Loucy (cell line): ENCODE results near the gene SEMA4C.
A peak's percentile ranks its signal among the peaks of the same experiment; 100 is the strongest.

ENCODE experiments used
- H2AFZ ChIP-seq: fragments of 200-600 bp; sonication (generic); 2 replicates; pipeline ENCODE4 v1.6.0; 2016; ENCODE audit warnings: antibody characterized with exemption, mild to moderate bottlenecking, low read length, moderate library complexity
- H3F3A ChIP-seq: fragments of 200-600 bp; 2 replicates; pipeline ENCODE4 v1.6.0; 2016; ENCODE audit warnings: antibody characterized with exemption, low read depth, mild to moderate bottlenecking
- H3K27me3 ChIP-seq: fragments of 200-600 bp; sonication (generic); 2 replicates; pipeline ENCODE4 v1.6.1; 2014; ENCODE audit warnings: low read length, mild to moderate bottlenecking; ENCODE audit not compliant: insufficient read depth, poor library complexity, severe bottlenecking
- H3K36me3 ChIP-seq: fragments of 200-600 bp; sonication (generic); 2 replicates; pipeline ENCODE4 v1.6.1; 2016; ENCODE audit warnings: low read length; ENCODE audit not compliant: insufficient read depth
- H3K4me1 ChIP-seq: fragments of 200-600 bp; sonication (generic); 2 replicates; pipeline ENCODE4 v1.5.1; 2014; ENCODE audit warnings: low read length, mild to moderate bottlenecking; ENCODE audit not compliant: insufficient read depth, poor library complexity, severe bottlenecking
- H3K4me2 ChIP-seq: fragments of 200-600 bp; sonication (generic); 2 replicates; pipeline ENCODE4 v1.6.0; 2014; ENCODE audit warnings: antibody characterized with exemption, low read length, low read depth, mild to moderate bottlenecking; ENCODE audit not compliant: poor library complexity, severe bottlenecking
- H3K4me3 ChIP-seq: fragments of 200-600 bp; sonication (generic); 2 replicates; pipeline ENCODE4 v1.5.1; 2014; ENCODE audit warnings: low read length, mild to moderate bottlenecking, mixed read lengths; ENCODE audit not compliant: poor library complexity, severe bottlenecking
- H3K79me2 ChIP-seq: fragments of 200-600 bp; sonication (generic); 2 replicates; pipeline ENCODE4 v1.6.1; 2014; ENCODE audit warnings: low read length; ENCODE audit not compliant: insufficient read depth
- H3K9ac ChIP-seq: fragments of 200-600 bp; sonication (generic); 2 replicates; pipeline ENCODE4 v1.6.0; 2014; ENCODE audit warnings: mild to moderate bottlenecking, low read depth, low read length, moderate library complexity; ENCODE audit not compliant: poor library complexity, severe bottlenecking
- H3K9me2 ChIP-seq: fragments of 200-600 bp; sonication (generic); replicated peaks from 2 replicates; pipeline ENCODE4 v1.6.1; 2016; ENCODE audit warnings: low read depth, low read length, mixed read lengths
- H3K9me3 ChIP-seq: fragments of 200-600 bp; sonication (generic); 2 replicates; pipeline ENCODE4 v1.6.1; 2014; ENCODE audit warnings: mild to moderate bottlenecking, antibody characterized with exemption, low read length, low read depth; ENCODE audit not compliant: insufficient read depth
- H4K20me1 ChIP-seq: fragments of 200-600 bp; sonication (generic); 2 replicates; pipeline ENCODE4 v1.6.0; 2014; ENCODE audit warnings: antibody characterized with exemption, low read length, mild to moderate bottlenecking; ENCODE audit not compliant: insufficient read depth, poor library complexity, severe bottlenecking
- EZH2phosphoT487 ChIP-seq: fragments of 200-600 bp; IDR thresholded peaks from 2 replicates; pipeline ENCODE4 v1.6.1; 2018; ENCODE audit warnings: antibody characterized with exemption, mild to moderate bottlenecking, moderate library complexity, borderline replicate concordance
- TF ChIP-seq, protein P1 (sequence below): fragments of 200-600 bp; sonication (generic); conservative IDR thresholded peaks from 2 replicates; pipeline ENCODE4 v1.5.1; 2014; ENCODE audit warnings: mild to moderate bottlenecking, antibody characterized with exemption, low read length

SEMA4C gene

DNA sequence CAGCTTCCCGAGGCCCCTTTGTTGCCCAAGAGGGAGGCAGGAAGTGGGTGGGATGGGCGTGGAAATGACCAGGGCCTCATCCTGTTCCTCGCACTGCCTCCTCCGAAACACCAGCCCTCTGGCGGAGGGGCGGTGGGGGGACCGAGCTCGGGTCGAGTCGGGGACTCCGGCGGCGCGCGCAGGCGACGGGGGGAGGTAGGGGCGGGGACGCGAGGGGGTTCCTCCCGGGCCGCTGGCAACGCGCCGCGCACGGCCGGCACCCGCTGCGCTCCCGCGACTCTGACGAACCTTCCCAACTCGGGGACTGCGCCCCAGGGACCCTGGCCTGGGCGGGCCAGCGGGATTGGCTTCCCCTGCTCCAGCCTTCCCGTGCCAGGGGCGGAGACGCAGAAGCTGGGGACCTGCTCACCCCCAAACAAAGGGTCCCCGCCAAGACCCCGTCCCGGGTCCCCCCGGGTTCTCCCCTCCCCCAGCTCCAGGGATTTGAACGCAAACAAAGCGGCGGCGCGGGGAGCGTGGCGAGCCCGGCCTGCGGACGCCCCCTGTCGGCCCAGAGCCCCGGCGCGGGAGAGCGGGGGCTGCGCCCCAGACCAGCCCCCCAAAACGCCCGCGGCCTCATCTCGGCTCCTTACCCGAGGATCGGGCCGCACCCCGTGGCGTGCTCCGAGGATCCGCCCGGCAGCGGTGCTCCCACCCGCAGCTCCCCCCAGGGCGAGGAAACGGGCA lies 1.2 kb downstream of the SEMA4C start:
- H3K4me2 ChIP-seq = peak overlapping the region; percentile 93
- no peaks in the 10 kb centered on the region for H3K9me2 ChIP-seq
- H3K4me3 ChIP-seq = peak overlapping the region; percentile 99
- H3K79me2 ChIP-seq = peaks cover 52% of the 10 kb centered on the region
- peak overlapping the region; percentile 89 for H2AFZ ChIP-seq
- peak overlapping the region; percentile 100 for H3K9ac ChIP-seq
- peaks cover 20% of the 10 kb centered on the region; the same call in 1 of the 2 replicates for H3K36me3 ChIP-seq
- H3F3A ChIP-seq = peaks cover 4% of the 10 kb centered on the region; the same call in 1 of the 2 replicates
- peaks cover 40% of the 10 kb centered on the region for H4K20me1 ChIP-seq
- peaks cover 17% of the 10 kb centered on the region for H3K4me1 ChIP-seq
- H3K9me3 ChIP-seq = no peaks in the 10 kb centered on the region
- peaks cover 3% of the 10 kb centered on the region for H3K27me3 ChIP-seq
- no peak for TF ChIP-seq EZH2phosphoT487
- TF ChIP-seq, protein P1, sequence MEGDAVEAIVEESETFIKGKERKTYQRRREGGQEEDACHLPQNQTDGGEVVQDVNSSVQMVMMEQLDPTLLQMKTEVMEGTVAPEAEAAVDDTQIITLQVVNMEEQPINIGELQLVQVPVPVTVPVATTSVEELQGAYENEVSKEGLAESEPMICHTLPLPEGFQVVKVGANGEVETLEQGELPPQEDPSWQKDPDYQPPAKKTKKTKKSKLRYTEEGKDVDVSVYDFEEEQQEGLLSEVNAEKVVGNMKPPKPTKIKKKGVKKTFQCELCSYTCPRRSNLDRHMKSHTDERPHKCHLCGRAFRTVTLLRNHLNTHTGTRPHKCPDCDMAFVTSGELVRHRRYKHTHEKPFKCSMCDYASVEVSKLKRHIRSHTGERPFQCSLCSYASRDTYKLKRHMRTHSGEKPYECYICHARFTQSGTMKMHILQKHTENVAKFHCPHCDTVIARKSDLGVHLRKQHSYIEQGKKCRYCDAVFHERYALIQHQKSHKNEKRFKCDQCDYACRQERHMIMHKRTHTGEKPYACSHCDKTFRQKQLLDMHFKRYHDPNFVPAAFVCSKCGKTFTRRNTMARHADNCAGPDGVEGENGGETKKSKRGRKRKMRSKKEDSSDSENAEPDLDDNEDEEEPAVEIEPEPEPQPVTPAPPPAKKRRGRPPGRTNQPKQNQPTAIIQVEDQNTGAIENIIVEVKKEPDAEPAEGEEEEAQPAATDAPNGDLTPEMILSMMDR = peak; percentile 69

DNA sequence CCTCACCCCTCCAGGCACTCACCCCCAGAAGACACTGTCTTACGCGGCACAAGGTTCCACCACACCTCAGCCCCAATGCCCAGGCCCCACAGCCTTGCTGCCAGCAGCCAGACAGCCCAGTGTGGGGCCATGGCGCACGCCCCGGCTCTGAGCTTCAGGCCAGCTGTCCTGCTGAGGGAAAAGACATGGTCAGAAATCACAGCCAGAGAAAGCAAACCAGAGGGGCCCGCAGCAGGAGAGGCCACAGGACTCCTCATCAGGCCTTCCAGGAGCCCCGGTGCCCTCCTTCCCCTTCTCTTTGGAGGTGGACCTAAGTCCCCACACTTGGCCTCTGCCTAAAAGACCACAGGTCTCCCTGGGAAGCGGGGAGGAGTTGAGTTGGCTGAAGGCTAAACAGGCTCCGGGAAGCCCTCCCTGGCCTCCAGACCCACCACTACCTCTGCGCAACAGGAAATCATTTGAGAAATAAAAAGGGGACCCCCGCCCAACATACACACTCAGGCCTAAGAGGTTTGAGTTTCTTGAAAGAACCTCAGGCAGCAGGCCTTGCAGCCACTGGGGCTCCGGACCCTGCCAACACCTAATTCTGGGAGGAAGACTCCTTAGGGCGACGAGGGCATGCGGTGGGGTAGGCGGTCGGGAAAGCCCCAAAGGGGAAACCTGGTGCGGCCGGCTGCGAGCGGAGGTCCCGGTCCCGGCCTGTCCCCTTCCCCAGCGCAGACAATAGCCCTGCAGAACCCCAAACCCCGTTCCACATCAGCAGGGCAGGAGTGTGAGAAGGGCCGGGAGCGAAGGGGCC lies 1.9 kb downstream of the SEMA4C start:
- peaks cover 4% of the 10 kb centered on the region; the same call in 1 of the 2 replicates for H3F3A ChIP-seq
- H3K4me1 ChIP-seq = peaks cover 17% of the 10 kb centered on the region
- TF ChIP-seq, protein P1 = no peak
- no peak for TF ChIP-seq EZH2phosphoT487
- H3K9me2 ChIP-seq = no peaks in the 10 kb centered on the region
- H3K36me3 ChIP-seq = peaks cover 27% of the 10 kb centered on the region; the same call in 1 of the 2 replicates
- H3K27me3 ChIP-seq = peaks cover 3% of the 10 kb centered on the region
- H3K9me3 ChIP-seq = no peaks in the 10 kb centered on the region
- peak overlapping the region; percentile 89 for H2AFZ ChIP-seq
- H3K4me3 ChIP-seq = peak overlapping the region; percentile 99
- H3K79me2 ChIP-seq = peaks cover 52% of the 10 kb centered on the region
- H4K20me1 ChIP-seq = peaks cover 40% of the 10 kb centered on the region
- peak overlapping the region; percentile 100 for H3K9ac ChIP-seq
- H3K4me2 ChIP-seq = peak overlapping the region; percentile 93

DNA sequence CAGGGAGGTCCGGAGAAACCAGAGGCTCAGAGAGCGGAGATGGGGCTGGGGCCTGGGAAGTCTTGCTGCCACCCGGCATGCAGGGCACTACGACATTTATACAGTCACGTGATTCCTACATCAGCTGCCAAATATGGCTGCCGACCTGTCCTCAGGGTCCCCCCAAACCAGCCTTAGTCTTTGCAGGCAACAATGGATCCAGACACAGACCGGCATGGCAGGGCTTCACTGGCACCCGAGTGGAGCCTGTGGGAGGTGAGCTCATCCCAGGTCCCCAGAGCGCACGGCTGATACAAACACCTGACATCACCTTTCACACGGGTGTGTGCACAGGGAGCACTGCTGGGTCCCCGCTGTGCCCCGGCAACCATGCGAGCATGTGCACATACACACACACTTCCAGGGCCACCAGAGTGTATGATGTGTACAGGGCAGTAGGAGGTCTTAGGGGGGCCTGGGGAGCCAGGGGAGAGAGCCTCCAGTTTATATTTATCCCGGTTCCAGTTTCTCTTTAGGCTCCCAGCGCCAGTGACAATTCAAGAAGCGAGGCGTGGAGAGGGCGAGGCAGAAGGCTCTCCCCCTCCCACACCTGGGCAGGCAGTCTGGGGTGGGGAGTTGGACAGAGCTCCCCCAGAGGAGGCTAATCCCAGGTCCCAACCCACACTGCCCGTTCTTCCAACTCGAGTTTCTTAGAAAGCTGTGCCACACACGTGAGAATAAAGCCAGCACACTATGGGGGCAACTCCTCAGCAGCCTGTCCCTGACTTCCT lies 2.7 kb downstream of the SEMA4C start:
- Histone ChIP-seq H3K27me3 (peaks cover 3% of the 10 kb centered on the region), H3K4me1 (peaks cover 17% of the 10 kb centered on the region), H4K20me1 (peaks cover 40% of the 10 kb centered on the region), H3K4me3 (peak overlapping the region; percentile 99), H3K4me2 (peak overlapping the region; percentile 93), H3K9ac (peak overlapping the region; percentile 100), H3K79me2 (peaks cover 52% of the 10 kb centered on the region), H3K9me3 (no peaks in the 10 kb centered on the region), H3K36me3 (peaks cover 29% of the 10 kb centered on the region; the same call in 1 of the 2 replicates), H2AFZ (no peak overlapping the region), H3K9me2 (no peaks in the 10 kb centered on the region), H3F3A (peaks cover 4% of the 10 kb centered on the region; the same call in 1 of the 2 replicates)
- no peak for TF ChIP-seq EZH2phosphoT487
- TF ChIP-seq, protein P1 = no peak
